Camera-type eye (tissue), 1 donor: ENCODE results near the gene SNRPB. TPM values are rescaled to one million over a fixed set of nuclear protein-coding genes. Genes with fewer than 3 reads are reported as not detected.

ENCODE experiments used
- total RNA-seq: library from RNA; depleted of rRNA; stranded (reverse); fragments of >200 nt; gene quantifications from one replicate; pipeline ENCODE4 v1.2.3, GENCODE V29; 2014

Gene SNRPB
- total RNA-seq, result 85.3 TPM

GRCh38 chr20:2470423-2471193 lies at the start of gene SNRPB:
Gene SNRPB, minus strand, starts transcription at chr20:2470789. Its CDS starts 99 bp downstream, at chr20:2470690.

GRCh38 chr20:2508631-2509467 lies 38.3 kb upstream of the SNRPB start, which contains the start of gene ZNF343:
Gene ZNF343, minus strand, starts transcription at chr20:2508915. Its CDS starts 15,020 bp downstream, at chr20:2493895.

Other genes starting within 250 kb of the SNRPB start
- gene TGM3, start 174.8 kb downstream of the SNRPB start, total RNA-seq, result 0.66 TPM
- gene TGM6, start 89.9 kb downstream of the SNRPB start, total RNA-seq, result not detected
- gene ZNF343, start 38.1 kb upstream of the SNRPB start, total RNA-seq, result 25.0 TPM
- not detected for gene TMC2, start 65.8 kb upstream of the SNRPB start, total RNA-seq
- 94.4 TPM for gene NOP56, start 181.8 kb upstream of the SNRPB start, total RNA-seq
- gene IDH3B, start 193.4 kb upstream of the SNRPB start, total RNA-seq, result 105 TPM
- gene EBF4, start 222.0 kb upstream of the SNRPB start, total RNA-seq, result 16.9 TPM